ENCODE data around the gene TTLL10.

Gene TTLL10

GRCh38 chr1:1210726-1211540 is 37.3 kb downstream of the TTLL10 start:
- no peak overlapping the region for H3K4me3 ChIP-seq (ENCODE audit: low read depth, low read length)
- TF ChIP-seq CTCF (IDR thresholded peaks at IDR 0.05; ENCODE audit: low read depth, low read length, missing control alignments): no peak
- DNase-seq (ENCODE audit: low read depth): no peak

- no peak for DNase-seq (ENCODE audit: low read depth)
- H3K4me3 ChIP-seq (ENCODE audit: low read depth, low read length): no peak overlapping the region
- TF ChIP-seq CTCF (IDR thresholded peaks at IDR 0.05; ENCODE audit: low read depth, low read length, missing control alignments): no peak
Observed at GRCh38 chr1:1211541-1212441, 38.1 kb downstream of the TTLL10 start.

- peak overlapping the region; percentile 24; the same call in 1 of the 2 replicates for H3K4me3 ChIP-seq (ENCODE audit: low read depth, low read length)
- no peak for TF ChIP-seq CTCF (IDR thresholded peaks at IDR 0.05; ENCODE audit: low read depth, low read length, missing control alignments)
- DNase-seq (ENCODE audit: low read depth): no peak
Observed at GRCh38 chr1:1212780-1213344, 39.2 kb downstream of the TTLL10 start.

- H3K4me3 ChIP-seq (ENCODE audit: low read depth, low read length): no peak within 1 kb of the TSS
- DNase-seq (ENCODE audit: low read depth): no peak
- TF ChIP-seq CTCF (IDR thresholded peaks at IDR 0.05; ENCODE audit: low read depth, low read length, missing control alignments): no peak
Observed at GRCh38 chr1:1213345-1214265, 39.9 kb downstream of the TTLL10 start, which contains the start of gene TNFRSF4. Gene TNFRSF4 (minus strand): TSS chr1:1214153. CDS start chr1:1214127, 26 bp downstream.

GRCh38 chr1:1215080-1215676 is 41.5 kb downstream of the TTLL10 start:
- no peak for TF ChIP-seq CTCF (IDR thresholded peaks at IDR 0.05; ENCODE audit: low read depth, low read length, missing control alignments)
- no peak overlapping the region for H3K4me3 ChIP-seq (ENCODE audit: low read depth, low read length)
- DNase-seq (ENCODE audit: low read depth): no peak
